Pancreas (tissue), 10 donors: ENCODE measurements around the gene KRT9. TPM values are rescaled to one million over a fixed set of nuclear protein-coding genes. Genes with fewer than 3 reads are reported as not detected.

Experiments
- ATAC-seq, 4 donors: fragments of 200-7000 bp; cut with Tn5 transposase; one replicate each; pipeline versions ENCODE4 v1.8.0 to v1.9.1; 2020; ENCODE audit warnings: mild to moderate bottlenecking in 4 of 4, moderate library complexity in 4 of 4
- DNase-seq, 6 donors: peaks; one replicate each; pipeline ENCODE4 v3.0.0-alpha.2; 2020
- FAIRE-seq: peaks from 2 replicates; lab custom pipeline; 2012; peaks lifted over from hg19 to GRCh38; lab: Jason Lieb, UNC
- H3K27ac ChIP-seq, 4 donors: fragments of 200-600 bp; sonication (generic); 1 replicate in 3 of 4; 2 replicates in 1 of 4; pipeline versions ENCODE4 v1.5.0 to v1.8.0; 2020
- H3K27me3 ChIP-seq, 4 donors: fragments of 200-600 bp; one replicate each; pipeline ENCODE4 v1.8.0; 2021
- H3K36me3 ChIP-seq, 3 donors: fragments of 200-600 bp; sonication (generic) in 1 of 3; one replicate each; pipeline versions ENCODE4 v1.5.0 to v1.8.0; 2020 to 2021
- H3K4me1 ChIP-seq, 3 donors: fragments of 200-600 bp; one replicate each; pipeline ENCODE4 v1.8.0; 2021
- H3K4me3 ChIP-seq, 4 donors: fragments of 200-600 bp; sonication (generic) in 2 of 4; one replicate each; pipeline versions ENCODE4 v1.5.0 to v1.8.0; 2020 to 2021
- H3K9me3 ChIP-seq, 4 donors: fragments of 200-600 bp; one replicate each; pipeline ENCODE4 v1.8.0; 2021
- WGBS, 2 donors: extraction: QIAGEN DNeasy Blood & Tissue Kit; methylation state at CpG; one replicate each; pipeline ENCODE4 v1.1.7; 2013; 5-methylcytosine and 5-hydroxymethylcytosine counted together
- intact Hi-C, 3 donors: fragments of 100-400 bp; cut with DNase I; formaldehyde crosslinking; loops; one replicate each; pipeline versions ENCODE4 v1.11.1 to v1.14.2; 2022
- polyA plus RNA-seq, 2 donors: library from polyadenylated mRNA; stranded (reverse); fragments of 200-250 nt; gene quantifications; one replicate each; pipeline ENCODE4 v1.2.3, GENCODE V29; 2013
- total RNA-seq, 6 donors: library from RNA; stranded (reverse); fragmentation: NEBNext Ultra II Directional in 4 of 6; extraction: Animal tissue kit (Norgen Biotek cat#: 25700) in 4 of 6; gene quantifications; one replicate each; pipeline versions ENCODE4 v1.2.1 to v1.2.4, GENCODE V29; 2021 to 2023
- TF ChIP-seq, protein P1 (sequence below), 4 donors: fragments of 200-600 bp; sonication (generic) in 3 of 4; IDR thresholded peaks; one replicate each; pipeline versions ENCODE4 v1.5.0 to v1.8.0; 2021; ENCODE audit warnings: antibody characterized with exemption in 4 of 4
- donor health status: healthy with polysubstance abuse.
- donor health status: DM: no; HTN: no; CAD: no; lungs with moderate emphysema.
- donor health status: DM: no; HTN: no; CAD: no.
- donor health status: control.
- donor health status: control.
- donor health status: Bipolar disorder and iron deficiency.
- donor health status: DM: yes; HTN: yes; CAD: no.
- donor health status: DM: no; HTN: no; CAD: no.
- donor health status: DM: no; HTN: no; CAD: no.
- donor health status: DM: yes; HTN: yes; CAD: no.

The KRT9 gene
- total and polyA plus RNA-seq, 8 donors, result not detected

GRCh38 chr17:41520821-41521521 lies 50.9 kb downstream of the KRT9 start:
- WGBS, 2 donors, result 53 to 54% methylated on average over 10 of the region's 10 CpGs
- H3K27ac ChIP-seq, result peak overlapping the region; percentile 30 to 63 (median 43)
- H3K27me3 ChIP-seq, result no peaks in the 10 kb centered on the region
- TF ChIP-seq, protein P1, sequence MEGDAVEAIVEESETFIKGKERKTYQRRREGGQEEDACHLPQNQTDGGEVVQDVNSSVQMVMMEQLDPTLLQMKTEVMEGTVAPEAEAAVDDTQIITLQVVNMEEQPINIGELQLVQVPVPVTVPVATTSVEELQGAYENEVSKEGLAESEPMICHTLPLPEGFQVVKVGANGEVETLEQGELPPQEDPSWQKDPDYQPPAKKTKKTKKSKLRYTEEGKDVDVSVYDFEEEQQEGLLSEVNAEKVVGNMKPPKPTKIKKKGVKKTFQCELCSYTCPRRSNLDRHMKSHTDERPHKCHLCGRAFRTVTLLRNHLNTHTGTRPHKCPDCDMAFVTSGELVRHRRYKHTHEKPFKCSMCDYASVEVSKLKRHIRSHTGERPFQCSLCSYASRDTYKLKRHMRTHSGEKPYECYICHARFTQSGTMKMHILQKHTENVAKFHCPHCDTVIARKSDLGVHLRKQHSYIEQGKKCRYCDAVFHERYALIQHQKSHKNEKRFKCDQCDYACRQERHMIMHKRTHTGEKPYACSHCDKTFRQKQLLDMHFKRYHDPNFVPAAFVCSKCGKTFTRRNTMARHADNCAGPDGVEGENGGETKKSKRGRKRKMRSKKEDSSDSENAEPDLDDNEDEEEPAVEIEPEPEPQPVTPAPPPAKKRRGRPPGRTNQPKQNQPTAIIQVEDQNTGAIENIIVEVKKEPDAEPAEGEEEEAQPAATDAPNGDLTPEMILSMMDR (IDR thresholded peaks at IDR 0.05), result no peak
- H3K9me3 ChIP-seq, result no peaks in the 10 kb centered on the region
- FAIRE-seq, result no peak
- H3K4me3 ChIP-seq, result no peak overlapping the region
- intact Hi-C loops, result loop anchor here in 1 of 3 donors (10.0 kb wide), 1 partner anchor 616 kb away; no protein-coding TSS in a partner anchor
- no peaks in the 10 kb centered on the region for H3K36me3 ChIP-seq
- peak in 2 of 4 donors; percentile 6 to 9 for ATAC-seq
- peak in 1 of 6 donors; percentile 42 for DNase-seq
- peaks cover 0 to 6% (median 4%) of the 10 kb centered on the region in 3 donors for H3K4me1 ChIP-seq

- no peaks in the 10 kb centered on the region for H3K27me3 ChIP-seq
- WGBS, 2 donors, result 20 to 22% methylated on average over 10 to 11 of the region's 11 CpGs
- intact Hi-C loops, result loop anchor here in 1 of 3 donors (10.0 kb wide), 1 partner anchor 615 kb away; no protein-coding TSS in a partner anchor
- no peak overlapping the region for H3K4me3 ChIP-seq
- DNase-seq (peak in 4 of 6 donors; percentile 36 to 67 (median 60)), FAIRE-seq (no peak), ATAC-seq (peak; percentile 13 to 68 (median 52))
- H3K4me1 ChIP-seq, result peaks cover 0 to 6% (median 4%) of the 10 kb centered on the region in 3 donors
- TF ChIP-seq, protein P1 (IDR thresholded peaks at IDR 0.05), result no peak
- H3K27ac ChIP-seq, result peak overlapping the region in 3 of 4 donors; percentile 10 to 67 (median 30)
- no peaks in the 10 kb centered on the region for H3K36me3 ChIP-seq
- no peaks in the 10 kb centered on the region for H3K9me3 ChIP-seq
Observed at GRCh38 chr17:41519501-41520224, 52.2 kb downstream of the KRT9 start.

GRCh38 chr17:41518789-41519449 lies 52.9 kb downstream of the KRT9 start, which contains the start of gene KRT15:
TSS of gene KRT15 (minus strand) at chr17:41518890. CDS start at chr17:41518827, 63 bp downstream.
- no peak for ATAC-seq
- intact Hi-C loops, result no loop called here
- TF ChIP-seq, protein P1 (IDR thresholded peaks at IDR 0.05), result no peak
- Histone ChIP-seq H3K9me3 (no peaks in the 10 kb centered on the region), H3K27me3 (no peaks in the 10 kb centered on the region), H3K27ac (peak within 1 kb of the TSS in 2 of 4 donors; percentile 30 to 67), H3K4me1 (peaks cover 0 to 6% (median 4%) of the 10 kb centered on the region in 3 donors), H3K4me3 (no peak within 1 kb of the TSS), H3K36me3 (no peaks in the 10 kb centered on the region)
- DNase-seq, result peak in 1 of 6 donors; percentile 16
- 52 to 65% methylated on average over 8 of the region's 8 CpGs for WGBS, 2 donors
- no peak for FAIRE-seq

DNA sequence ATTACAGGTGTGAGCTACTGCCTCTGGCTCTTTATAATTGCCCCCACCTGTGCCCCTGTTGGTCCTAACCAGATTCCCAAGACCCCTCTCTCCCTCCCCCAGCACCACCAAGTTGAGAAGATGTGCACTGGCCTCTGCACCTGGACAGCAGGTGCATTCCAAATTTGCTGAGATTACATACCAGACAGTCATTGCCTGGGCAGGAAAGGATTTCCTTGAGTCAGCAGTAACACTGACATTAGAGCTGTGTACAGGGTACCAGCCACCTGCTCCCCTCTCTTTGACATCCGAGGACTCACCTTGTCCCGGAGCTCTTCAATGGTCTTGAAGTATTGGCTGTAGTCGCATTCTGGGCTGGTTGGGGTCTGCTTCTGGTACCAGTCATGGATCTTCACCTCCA lies 53.8 kb downstream of the KRT9 start:
- peaks cover 0 to 6% (median 4%) of the 10 kb centered on the region in 3 donors for H3K4me1 ChIP-seq
- no peak for ATAC-seq
- 65 to 86% methylated on average over 3 of the region's 3 CpGs for WGBS, 2 donors

More for the DNA sequence above, 53.8 kb downstream of the KRT9 start:
- Histone ChIP-seq H3K27ac (no peak overlapping the region), H3K9me3 (no peaks in the 10 kb centered on the region), H3K27me3 (no peaks in the 10 kb centered on the region), H3K4me3 (no peak overlapping the region), H3K36me3 (no peaks in the 10 kb centered on the region)
- DNase-seq (no peak), FAIRE-seq (no peak)
- intact Hi-C loops, result no loop called here
- TF ChIP-seq, protein P1 (IDR thresholded peaks at IDR 0.05), result no peak
